HG02852 (cell line): ENCODE measurements around the gene KRTAP10-7.
"Not testable (repeated sequence)": the region's sequence is repeated elsewhere in the genome, so short reads cannot be mapped to it uniquely, and the experiment has no call there.

Experiments used
- ATAC-seq: cut with Tn5 transposase; IDR thresholded peaks from one replicate; pipeline ENCODE4 v1.9.1; 2021; ENCODE audit warnings: mild to moderate bottlenecking, moderate library complexity; ENCODE audit not compliant: unreplicated experiment

Gene KRTAP10-7

GRCh38 chr21:44571296-44571695, 29.1 kb upstream of the KRTAP10-7 start:
- ATAC-seq, result no peak

- ATAC-seq, result no peak
Observed at GRCh38 chr21:44571844-44572782, 28.3 kb upstream of the KRTAP10-7 start.

- ATAC-seq, result no peak
Observed at GRCh38 chr21:44572959-44573583, 27.3 kb upstream of the KRTAP10-7 start.

- not testable (repeated sequence) for ATAC-seq
Observed at GRCh38 chr21:44573630-44574456, 26.6 kb upstream of the KRTAP10-7 start, which contains the start of gene KRTAP10-4. Gene KRTAP10-4, plus strand, starts transcription at chr21:44573729. Its CDS starts 30 bp downstream, at chr21:44573759.

GRCh38 chr21:44574457-44575306, 25.7 kb upstream of the KRTAP10-7 start:
- no peak for ATAC-seq

- ATAC-seq, result no peak
Observed at GRCh38 chr21:44575307-44576024, 24.9 kb upstream of the KRTAP10-7 start.

GRCh38 chr21:44576025-44576420, 24.4 kb upstream of the KRTAP10-7 start:
- no peak for ATAC-seq

GRCh38 chr21:44578371-44579055, 21.9 kb upstream of the KRTAP10-7 start:
- ATAC-seq, result no peak

- no peak for ATAC-seq
Observed at GRCh38 chr21:44579056-44579832, 21.2 kb upstream of the KRTAP10-7 start.

- ATAC-seq, result no peak
Observed at GRCh38 chr21:44579833-44580144, 20.6 kb upstream of the KRTAP10-7 start.

GRCh38 chr21:44580231-44580821, 20.1 kb upstream of the KRTAP10-7 start, which contains the start of gene KRTAP10-5:
Gene KRTAP10-5, minus strand, starts transcription at chr21:44580604. Its CDS starts 26 bp downstream, at chr21:44580578.
- ATAC-seq, result not testable (repeated sequence)

- ATAC-seq, result no peak
Observed at GRCh38 chr21:44581158-44581557, 19.2 kb upstream of the KRTAP10-7 start.

- no peak for ATAC-seq
Observed at GRCh38 chr21:44582055-44582454, 18.3 kb upstream of the KRTAP10-7 start.

- no peak for ATAC-seq
Observed at GRCh38 chr21:44583089-44583799, 17.2 kb upstream of the KRTAP10-7 start.

GRCh38 chr21:44583800-44584147, 16.6 kb upstream of the KRTAP10-7 start:
- no peak for ATAC-seq

- no peak for ATAC-seq
Observed at GRCh38 chr21:44585892-44586291, 14.5 kb upstream of the KRTAP10-7 start.

GRCh38 chr21:44589094-44589493, 11.3 kb upstream of the KRTAP10-7 start:
- no peak for ATAC-seq
